CD4-positive, alpha-beta T cell (primary cell): Measurements from ENCODE around the gene EHF. TPM values are rescaled to one million over a fixed set of nuclear protein-coding genes. Genes with fewer than 3 reads are reported as not detected.
A peak's percentile ranks its signal among the peaks of the same experiment; 100 is the strongest.

Experiments
- ATAC-seq: fragments of 200-7000 bp; cut with Tn5 transposase; one replicate; pipeline ENCODE4 v1.10.0; 2022; ENCODE audit warnings: mild to moderate bottlenecking; ENCODE audit not compliant: poor library complexity
- CTCF ChIA-PET: fragments of 350-600 bp; sonication (Branson Sonifier 250); formaldehyde crosslinking; loops from one replicate; lab custom pipeline; 2021; ENCODE audit warnings: antibody characterized with exemption, inconsistent platforms; lab: Charles Lee
- POLR2A ChIA-PET: fragments of 350-600 bp; sonication (Branson Sonifier 250); formaldehyde crosslinking; loops from one replicate; lab custom pipeline; 2021; ENCODE audit warnings: antibody characterized with exemption, inconsistent platforms; lab: Charles Lee
- DNase-seq, 14 experiments: peaks; one replicate each; pipeline ENCODE4 v3.0.0-alpha.2; 2013 to 2020; ENCODE audit warnings: mixed read lengths in 2 of 14
- H3K27ac ChIP-seq, 2 donors: one replicate each; pipeline versions ENCODE4 v1.5.1 to v1.7.0; 2013; ENCODE audit warnings: low read length in 2 of 2, low read depth in 1 of 2, mild to moderate bottlenecking in 1 of 2
- H3K27me3 ChIP-seq, 2 experiments: 1 replicate in 1 of 2; 2 replicates in 1 of 2; pipeline versions ENCODE4 v1.6.1 to v1.7.0; 2013; ENCODE audit warnings: low read length in 2 of 2, control low read depth in 1 of 2, mild to moderate bottlenecking in 1 of 2, moderate library complexity in 1 of 2; ENCODE audit not compliant: insufficient read depth in 2 of 2, control insufficient read depth in 1 of 2
- H3K36me3 ChIP-seq: one replicate; pipeline ENCODE4 v1.6.1; 2013; ENCODE audit warnings: low read length, control low read depth; ENCODE audit not compliant: insufficient read depth
- H3K4me1 ChIP-seq: one replicate; pipeline ENCODE4 v1.6.1; 2013; ENCODE audit warnings: low read length, control low read depth; ENCODE audit not compliant: insufficient read depth
- H3K4me3 ChIP-seq: one replicate; pipeline ENCODE4 v1.5.1; 2013; ENCODE audit warnings: mild to moderate bottlenecking, low read length, moderate library complexity
- H3K9me3 ChIP-seq, 2 experiments: 1 replicate in 1 of 2; 2 replicates in 1 of 2; pipeline versions ENCODE4 v1.6.1 to v1.7.0; 2013; ENCODE audit warnings: low read length in 2 of 2, mild to moderate bottlenecking in 2 of 2, control low read depth in 1 of 2, moderate library complexity in 1 of 2; ENCODE audit not compliant: control insufficient read depth in 1 of 2, insufficient read depth in 1 of 2
- H3K27ac Mint-ChIP-seq: one replicate; pipeline ENCODE4 v1.8.0; 2020; ENCODE audit warnings: mixed read lengths
- H3K27me3 Mint-ChIP-seq: one replicate; pipeline ENCODE4 v1.8.0; 2021; ENCODE audit warnings: mixed read lengths
- H3K36me3 Mint-ChIP-seq: one replicate; pipeline ENCODE4 v1.8.0; 2021; ENCODE audit warnings: low read depth, mixed read lengths
- H3K4me1 Mint-ChIP-seq: one replicate; pipeline ENCODE4 v1.8.0; 2021; ENCODE audit warnings: low read depth, mixed read lengths
- H3K4me3 Mint-ChIP-seq: one replicate; pipeline ENCODE4 v1.8.0; 2020; ENCODE audit warnings: mild to moderate bottlenecking, mixed read lengths
- H3K9me3 Mint-ChIP-seq: one replicate; pipeline ENCODE4 v1.8.0; 2020; ENCODE audit warnings: mixed read lengths
- CTCF ChIP-seq: fragments of 200-600 bp; IDR thresholded peaks from one replicate; pipeline ENCODE4 v1.8.0; 2022; ENCODE audit warnings: antibody characterized with exemption, mild to moderate bottlenecking
- intact Hi-C, 2 experiments: fragments of 100-400 bp; cut with DNase I in 1 of 2; cut with micrococcal nuclease in 1 of 2; formaldehyde crosslinking; loops; one replicate each; pipeline versions ENCODE4 v1.15.1 to v1.9.0; 2023 to 2025; cut with DNase I, micrococcal nuclease
- total RNA-seq, 174 experiments: library from RNA in 2 of 174; stranded (reverse) in 2 of 174; gene quantifications; one replicate each; pipeline ENCODE4 v1.2.3 and lab custom pipeline; 2021 to 2026

Gene EHF
- total RNA-seq, 2 experiments from 2014 or later: not detected

GRCh38 chr11:34633640-34633989 is 12.7 kb downstream of the EHF start:
- peaks cover 4% of the 10 kb centered on the region for H3K4me1 ChIP-seq
- no peak overlapping the region for H3K27ac Mint-ChIP-seq
- no peak for ATAC-seq
- POLR2A ChIA-PET: no interaction called here
- intact Hi-C loops: no loop called here
- no peaks in the 10 kb centered on the region for H3K9me3 ChIP-seq
- no peak for DNase-seq
- H3K36me3 ChIP-seq: no peaks in the 10 kb centered on the region
- H3K4me1 Mint-ChIP-seq: peaks cover 17% of the 10 kb centered on the region
- peaks cover 0 to 2% of the 10 kb centered on the region in 2 experiments for H3K27me3 ChIP-seq
- no peak overlapping the region for H3K4me3 Mint-ChIP-seq
- peaks cover 4% of the 10 kb centered on the region for H3K27me3 Mint-ChIP-seq
- no peak for TF ChIP-seq CTCF
- no peaks in the 10 kb centered on the region for H3K36me3 Mint-ChIP-seq
- CTCF ChIA-PET: no interaction called here
- no peak overlapping the region for H3K4me3 ChIP-seq
- H3K9me3 Mint-ChIP-seq: no peaks in the 10 kb centered on the region
- H3K27ac ChIP-seq: no peak overlapping the region

- ChIA-PET CTCF (no interaction called here), POLR2A (no interaction called here)
- Histone ChIP-seq H3K27ac (no peak overlapping the region), H3K9me3 (no peaks in the 10 kb centered on the region), H3K27me3 (peaks cover 0 to 2% of the 10 kb centered on the region in 2 experiments), H3K4me1 (peaks cover 4% of the 10 kb centered on the region), H3K36me3 (no peaks in the 10 kb centered on the region), H3K4me3 (no peak overlapping the region)
- no peak for TF ChIP-seq CTCF
- Mint-ChIP-seq H3K36me3 (no peaks in the 10 kb centered on the region), H3K27ac (no peak overlapping the region), H3K9me3 (no peaks in the 10 kb centered on the region), H3K27me3 (peaks cover 4% of the 10 kb centered on the region), H3K4me1 (peaks cover 17% of the 10 kb centered on the region), H3K4me3 (no peak overlapping the region)
- intact Hi-C loops: no loop called here
- peak in 3 of 14 experiments; percentile 52 to 55 (median 54) for DNase-seq
- peak; percentile 43 for ATAC-seq
These were observed 13.2 kb downstream of the EHF start for GRCh38 chr11:34633990-34634693.

- Mint-ChIP-seq H3K9me3 (no peaks in the 10 kb centered on the region), H3K27ac (no peak overlapping the region), H3K36me3 (no peaks in the 10 kb centered on the region), H3K27me3 (peaks cover 4% of the 10 kb centered on the region), H3K4me1 (peaks cover 17% of the 10 kb centered on the region), H3K4me3 (no peak overlapping the region)
- DNase-seq: no peak
- H3K27me3 ChIP-seq: peaks cover 0 to 2% of the 10 kb centered on the region in 2 experiments
- H3K9me3 ChIP-seq: no peaks in the 10 kb centered on the region
- no peak overlapping the region for H3K27ac ChIP-seq
- ChIA-PET CTCF (no interaction called here), POLR2A (no interaction called here)
- H3K36me3 ChIP-seq: no peaks in the 10 kb centered on the region
- H3K4me1 ChIP-seq: peaks cover 4% of the 10 kb centered on the region
- ATAC-seq: no peak
- TF ChIP-seq CTCF: no peak
- no peak overlapping the region for H3K4me3 ChIP-seq
- intact Hi-C loops: no loop called here
These were observed 13.8 kb downstream of the EHF start for GRCh38 chr11:34634694-34635062.
